OCI-M2 (cell line): ENCODE data around the gene AOX1.
"Not testable (repeated sequence)": the region's sequence is repeated elsewhere in the genome, so short reads cannot be mapped to it uniquely, and the experiment has no call there.

ENCODE experiments used
- DNase-seq: peaks from one replicate; lab custom pipeline; 2025; ENCODE audit not compliant: unreplicated experiment; lab: John Stamatoyannopoulos, UW

Gene AOX1

GRCh38 chr2:200698217-200698616 lies 112.4 kb downstream of the AOX1 start:
- no peak for DNase-seq

GRCh38 chr2:200699310-200699709 lies 113.5 kb downstream of the AOX1 start:
- DNase-seq = no peak

- DNase-seq = no peak
These were observed 115.0 kb downstream of the AOX1 start for GRCh38 chr2:200700856-200701255.

DNA sequence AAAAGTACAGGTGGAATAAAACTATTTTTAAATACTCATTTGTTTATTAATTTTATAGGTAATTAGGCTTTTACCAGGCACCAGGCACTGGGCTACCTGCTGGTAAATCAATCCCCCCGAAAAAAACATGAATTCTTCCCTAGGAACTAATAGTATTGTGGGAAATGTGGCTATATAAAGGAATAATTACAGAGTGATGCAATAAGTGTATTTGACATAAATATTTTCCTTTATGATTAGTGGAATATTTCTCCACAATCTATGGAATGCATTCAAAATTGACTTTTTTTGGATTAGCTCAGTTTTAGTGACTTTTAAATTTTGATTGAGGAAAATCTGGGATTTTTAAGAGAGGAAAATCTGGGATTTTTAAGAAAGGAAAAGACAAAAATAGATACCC lies 116.2 kb downstream of the AOX1 start:
- no peak for DNase-seq

DNA sequence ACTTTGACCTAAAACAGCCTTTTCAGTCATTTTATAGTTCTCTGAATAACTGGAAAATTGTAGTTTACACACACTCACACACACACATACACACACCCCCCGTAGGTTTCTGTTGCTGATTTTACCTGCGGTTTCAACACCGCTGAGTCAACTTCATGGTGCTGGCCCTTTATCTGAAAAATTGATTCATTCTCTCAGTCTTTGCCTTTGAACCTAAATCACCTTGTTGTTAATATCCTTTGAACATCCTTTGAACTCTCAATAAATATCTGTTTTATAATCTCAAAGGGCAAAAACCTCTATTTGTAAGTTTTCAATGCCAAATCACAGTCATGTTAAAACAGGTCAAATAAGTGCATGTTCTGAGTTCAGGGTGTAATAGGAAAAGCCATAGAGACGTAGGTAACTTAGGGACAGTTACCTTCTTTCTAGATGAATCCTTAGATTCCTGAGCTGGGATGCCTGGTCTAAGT lies 116.9 kb downstream of the AOX1 start:
- no peak for DNase-seq

GRCh38 chr2:200703127-200703925 lies 117.5 kb downstream of the AOX1 start:
- DNase-seq = no peak

GRCh38 chr2:200703926-200704637 lies 118.3 kb downstream of the AOX1 start:
- DNase-seq = no peak

DNA sequence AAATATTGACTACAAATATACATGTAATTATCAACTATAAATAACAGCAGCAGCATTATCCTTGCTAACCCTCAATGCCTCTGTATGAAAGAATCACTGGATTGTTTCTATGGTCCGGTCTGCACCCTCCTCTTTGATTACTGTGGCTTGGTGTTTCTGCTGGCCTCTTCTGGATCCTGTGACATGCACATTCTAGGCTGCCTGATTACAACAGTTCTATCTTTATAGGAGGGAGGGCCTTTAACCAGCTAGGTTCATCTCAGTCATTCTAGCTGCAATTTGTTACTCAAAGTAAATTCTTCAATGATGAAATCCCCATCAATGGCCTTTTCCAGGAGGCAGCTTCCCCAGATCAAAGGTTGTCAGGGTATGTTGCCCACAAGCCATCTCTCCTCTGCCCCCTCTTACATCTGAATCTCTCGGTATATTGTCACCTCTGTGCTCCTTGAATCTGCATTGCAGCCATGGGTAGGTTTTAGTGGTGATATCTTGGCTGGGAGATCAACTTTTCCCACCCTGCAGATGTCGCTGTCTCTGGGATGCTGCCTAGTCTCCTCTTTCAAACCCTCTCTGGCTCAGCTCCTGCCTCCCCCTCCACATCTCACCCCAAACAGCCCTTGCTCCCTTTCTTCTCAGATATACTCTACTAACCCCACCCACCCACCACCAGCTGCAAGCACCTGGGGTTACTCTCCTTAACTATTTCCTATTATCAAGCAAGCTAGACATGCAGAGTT lies 119.7 kb downstream of the AOX1 start:
- DNase-seq = no peak

- no peak for DNase-seq
These were observed 123.1 kb downstream of the AOX1 start for GRCh38 chr2:200708943-200709342.

DNA sequence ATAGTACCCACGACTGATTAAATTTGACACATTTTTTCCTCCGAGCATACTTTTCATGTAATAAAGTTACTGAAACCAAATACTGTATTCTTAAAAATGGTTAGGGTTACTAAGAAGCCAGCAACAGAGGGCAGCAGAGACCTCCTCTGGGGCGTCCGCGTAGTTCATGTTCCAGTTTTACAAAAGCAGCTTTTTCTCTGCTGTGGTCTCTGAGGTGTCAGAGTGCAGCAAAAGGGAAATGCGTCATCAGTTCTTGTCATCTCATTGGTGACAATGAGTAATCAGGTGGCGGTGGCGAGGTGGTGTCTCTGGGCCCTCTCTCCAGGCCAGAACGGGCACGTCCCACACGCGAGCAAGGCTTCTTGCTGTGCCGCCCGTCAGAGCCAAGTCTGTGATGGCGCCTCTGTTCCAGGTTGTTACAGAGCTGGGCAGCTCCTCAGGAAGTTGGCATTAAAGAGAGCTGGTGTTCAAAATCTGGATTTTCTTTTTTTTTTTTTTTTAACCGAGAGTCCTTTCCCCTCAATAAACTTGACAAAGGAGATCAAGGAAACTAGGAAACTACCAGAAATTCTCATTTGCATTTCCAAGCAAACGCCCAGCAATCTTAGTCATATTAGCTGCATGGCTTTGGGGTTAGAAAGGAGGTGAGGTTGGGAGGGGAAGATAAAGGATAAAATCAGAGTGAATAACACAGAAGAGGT lies 127.3 kb downstream of the AOX1 start:
- DNase-seq = peak; percentile 28

DNA sequence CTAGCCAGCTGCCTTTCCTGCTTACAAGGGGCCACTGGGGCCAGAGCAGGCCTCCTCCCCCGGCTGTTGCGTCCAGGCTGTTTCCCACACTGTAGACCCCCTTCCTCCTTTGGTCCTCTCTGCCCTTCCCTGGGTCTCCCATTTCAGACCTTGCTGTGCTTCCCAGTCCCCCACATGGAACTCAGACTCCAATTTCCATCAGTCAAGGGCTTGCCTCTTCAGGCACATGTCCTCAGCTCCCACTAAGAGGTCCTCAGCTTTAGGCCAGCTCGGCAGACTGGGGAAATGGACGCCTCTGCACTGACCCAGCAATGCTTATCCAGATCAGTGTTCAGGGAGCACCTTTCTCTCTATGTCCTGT lies 127.9 kb downstream of the AOX1 start:
- DNase-seq = no peak

GRCh38 chr2:200715014-200715413 lies 129.2 kb downstream of the AOX1 start:
- not testable (repeated sequence) for DNase-seq

- DNase-seq = no peak
These were observed 130.6 kb downstream of the AOX1 start for GRCh38 chr2:200716386-200716785.
